Neural progenitor cell (in vitro differentiated cells): Measurements from ENCODE around the gene PNLIP. TPM values are rescaled to one million over a fixed set of nuclear protein-coding genes. Genes with fewer than 3 reads are reported as not detected.

Experiments
- DNase-seq: peaks from one replicate; pipeline ENCODE4 v3.0.0-alpha.2; 2016; ENCODE audit warnings: low spot score
- H2AFZ ChIP-seq: fragments of 200-600 bp; sonication (generic); replicated peaks from 2 replicates; pipeline ENCODE4 v1.6.1; 2016; ENCODE audit warnings: antibody characterized with exemption
- H3F3A ChIP-seq: fragments of 200-600 bp; sonication (generic); 2 replicates; pipeline ENCODE4 v1.6.1; 2016; ENCODE audit warnings: antibody characterized with exemption, low read depth
- H3K27ac ChIP-seq: fragments of 200-600 bp; sonication (generic); 2 replicates; pipeline ENCODE4 v1.5.1; 2016; ENCODE audit warnings: mild to moderate bottlenecking
- H3K27me3 ChIP-seq: fragments of 200-600 bp; sonication (generic); 2 replicates; pipeline ENCODE4 v1.6.1; 2016; ENCODE audit warnings: mild to moderate bottlenecking, moderate library complexity
- H3K36me3 ChIP-seq: fragments of 200-600 bp; sonication (generic); 2 replicates; pipeline ENCODE4 v1.5.1; 2016
- H3K4me1 ChIP-seq: fragments of 200-600 bp; sonication (generic); 2 replicates; pipeline ENCODE4 v1.6.1; 2016; ENCODE audit warnings: mixed run types
- H3K4me2 ChIP-seq: fragments of 200-600 bp; sonication (generic); 2 replicates; pipeline ENCODE4 v1.6.1; 2016
- H3K4me3 ChIP-seq: fragments of 200-600 bp; sonication (generic); 2 replicates; pipeline ENCODE4 v1.5.1; 2016
- H3K79me2 ChIP-seq: fragments of 200-600 bp; sonication (generic); 2 replicates; pipeline ENCODE4 v1.6.1; 2016; ENCODE audit warnings: low read depth
- H3K9ac ChIP-seq: fragments of 200-600 bp; sonication (generic); 2 replicates; pipeline ENCODE4 v1.6.1; 2016
- H3K9me3 ChIP-seq: fragments of 200-600 bp; sonication (generic); 2 replicates; pipeline ENCODE4 v1.5.1; 2016; ENCODE audit warnings: low read depth
- H4K20me1 ChIP-seq: fragments of 200-600 bp; sonication (generic); 2 replicates; pipeline ENCODE4 v1.6.1; 2016; ENCODE audit warnings: low read depth
- H3K27ac Mint-ChIP-seq: 3 replicates; pipeline ENCODE4 v1.8.0; 2021; ENCODE audit warnings: mixed read lengths
- H3K27me3 Mint-ChIP-seq: 2 replicates; pipeline ENCODE4 v1.8.0; 2022; ENCODE audit warnings: low read depth, mild to moderate bottlenecking, inconsistent platforms, moderate library complexity, mixed read lengths; ENCODE audit not compliant: insufficient read depth
- H3K36me3 Mint-ChIP-seq: 3 replicates; pipeline ENCODE4 v1.8.0; 2021; ENCODE audit warnings: mixed read lengths
- H3K4me1 Mint-ChIP-seq: 3 replicates; pipeline ENCODE4 v1.8.0; 2021; ENCODE audit warnings: mixed read lengths
- H3K4me3 Mint-ChIP-seq: 3 replicates; pipeline ENCODE4 v1.8.0; 2021; ENCODE audit warnings: mild to moderate bottlenecking, moderate library complexity, mixed read lengths
- H3K9me3 Mint-ChIP-seq: 3 replicates; pipeline ENCODE4 v1.8.0; 2020; ENCODE audit warnings: mixed read lengths
- CTCF ChIP-seq: fragments of 200-600 bp; sonication (generic); IDR thresholded peaks from 2 replicates; pipeline ENCODE4 v1.5.1; 2017; ENCODE audit warnings: antibody characterized with exemption, mild to moderate bottlenecking
- EZH2 ChIP-seq: fragments of 200-600 bp; sonication (generic); IDR thresholded peaks from 2 replicates; pipeline ENCODE4 v1.6.1; 2017; ENCODE audit warnings: antibody characterized with exemption, mild to moderate bottlenecking, moderate library complexity
- EZH2phosphoT487 ChIP-seq: fragments of 200-600 bp; sonication (generic); IDR thresholded peaks from 2 replicates; pipeline ENCODE4 v1.6.1; 2017; ENCODE audit warnings: antibody characterized with exemption
- total RNA-seq: library from RNA; depleted of rRNA; stranded (reverse); fragments of >200 nt; gene quantifications from 2 replicates; pipeline ENCODE4 v1.2.3, GENCODE V29; 2015; ENCODE audit warnings: low replicate concordance

Gene PNLIP
- total RNA-seq, result not detected in 2 replicates

- no peak within 1 kb of the TSS for H3K27ac ChIP-seq
- no peaks in the 10 kb centered on the region for H3K79me2 ChIP-seq
- H3K9ac ChIP-seq, result no peak within 1 kb of the TSS
- H4K20me1 ChIP-seq, result no peaks in the 10 kb centered on the region
- no peak within 1 kb of the TSS for H2AFZ ChIP-seq
- no peaks in the 10 kb centered on the region for H3K36me3 Mint-ChIP-seq
- H3K4me1 Mint-ChIP-seq, result no peaks in the 10 kb centered on the region
- no peaks in the 10 kb centered on the region for H3K9me3 ChIP-seq
- H3F3A ChIP-seq, result no peaks in the 10 kb centered on the region
- H3K36me3 ChIP-seq, result no peaks in the 10 kb centered on the region
- no peaks in the 10 kb centered on the region for H3K27me3 Mint-ChIP-seq
- no peak within 1 kb of the TSS for H3K4me3 ChIP-seq
- H3K4me3 Mint-ChIP-seq, result no peak within 1 kb of the TSS
- H3K27ac Mint-ChIP-seq, result no peak within 1 kb of the TSS
- H3K4me2 ChIP-seq, result no peak within 1 kb of the TSS
- no peaks in the 10 kb centered on the region for H3K27me3 ChIP-seq
- DNase-seq, result no peak
- no peaks in the 10 kb centered on the region for H3K4me1 ChIP-seq
- TF ChIP-seq EZH2phosphoT487 (no peak), CTCF (no peak), EZH2 (no peak)
- H3K9me3 Mint-ChIP-seq, result no peaks in the 10 kb centered on the region
These were observed at the start of gene PNLIP for GRCh38 chr10:116545756-116546155. Gene PNLIP, plus strand, starts transcription at chr10:116545931. Its CDS starts 162 bp downstream, at chr10:116546093.

GRCh38 chr10:116504786-116505185, 40.9 kb upstream of the PNLIP start:
- no peak for DNase-seq
- H3K4me3 Mint-ChIP-seq, result no peak overlapping the region
- no peak overlapping the region for H3K9ac ChIP-seq
- no peak overlapping the region for H3K27ac Mint-ChIP-seq
- no peaks in the 10 kb centered on the region for H3K79me2 ChIP-seq
- no peaks in the 10 kb centered on the region for H4K20me1 ChIP-seq
- H3K4me3 ChIP-seq, result no peak overlapping the region
- no peaks in the 10 kb centered on the region for H3K4me1 Mint-ChIP-seq
- H3K36me3 Mint-ChIP-seq, result no peaks in the 10 kb centered on the region
- H3K36me3 ChIP-seq, result no peaks in the 10 kb centered on the region
- H2AFZ ChIP-seq, result no peak overlapping the region
- no peak overlapping the region for H3K27ac ChIP-seq
- no peaks in the 10 kb centered on the region for H3K27me3 ChIP-seq
- peaks cover 6% of the 10 kb centered on the region for H3K9me3 Mint-ChIP-seq
- no peaks in the 10 kb centered on the region for H3K4me1 ChIP-seq
- no peaks in the 10 kb centered on the region for H3F3A ChIP-seq
- no peak overlapping the region for H3K4me2 ChIP-seq
- TF ChIP-seq CTCF, result no peak
- TF ChIP-seq EZH2phosphoT487, result no peak
- no peak for TF ChIP-seq EZH2
- H3K9me3 ChIP-seq, result no peaks in the 10 kb centered on the region
- H3K27me3 Mint-ChIP-seq, result peaks cover 3% of the 10 kb centered on the region

- no peak overlapping the region for H2AFZ ChIP-seq
- H4K20me1 ChIP-seq, result no peaks in the 10 kb centered on the region
- H3F3A ChIP-seq, result no peaks in the 10 kb centered on the region
- no peak for DNase-seq
- no peak overlapping the region for H3K4me2 ChIP-seq
- no peaks in the 10 kb centered on the region for H3K79me2 ChIP-seq
- H3K27ac Mint-ChIP-seq, result no peak overlapping the region
- no peaks in the 10 kb centered on the region for H3K36me3 ChIP-seq
- TF ChIP-seq EZH2phosphoT487, result no peak
- no peak for TF ChIP-seq CTCF
- TF ChIP-seq EZH2, result no peak
- no peak overlapping the region for H3K4me3 ChIP-seq
- no peaks in the 10 kb centered on the region for H3K4me1 ChIP-seq
- no peaks in the 10 kb centered on the region for H3K4me1 Mint-ChIP-seq
- H3K27me3 Mint-ChIP-seq, result no peaks in the 10 kb centered on the region
- H3K9me3 ChIP-seq, result no peaks in the 10 kb centered on the region
- no peaks in the 10 kb centered on the region for H3K9me3 Mint-ChIP-seq
- no peak overlapping the region for H3K27ac ChIP-seq
- no peak overlapping the region for H3K9ac ChIP-seq
- no peaks in the 10 kb centered on the region for H3K27me3 ChIP-seq
- H3K4me3 Mint-ChIP-seq, result no peak overlapping the region
- no peaks in the 10 kb centered on the region for H3K36me3 Mint-ChIP-seq
These were observed 35.2 kb upstream of the PNLIP start for GRCh38 chr10:116510565-116510964.
